Endothelial cell of umbilical vein (primary cell): ENCODE results near the gene CRELD1. TPM values are rescaled to one million over a fixed set of nuclear protein-coding genes. Genes with fewer than 3 reads are reported as not detected.
A peak's percentile ranks its signal among the peaks of the same experiment; 100 is the strongest.

Experiments
- BruUV-seq: library from RNA; stranded (reverse); fragments of 400-500 nt; replicated peaks from 2 replicates; lab custom pipeline; 2021; lab: Mats Ljungman, UMichigan
- CTCF ChIA-PET: fragments of 300-600, 350-600 bp; sonication (Branson Sonifier 250); formaldehyde crosslinking; loops from one replicate; lab custom pipeline; 2021; ENCODE audit warnings: antibody characterized with exemption, inconsistent platforms; lab: Charles Lee
- POLR2A ChIA-PET: fragments of 300-600, 350-600 bp; sonication (Branson Sonifier 250); formaldehyde crosslinking; loops from one replicate; lab custom pipeline; 2021; ENCODE audit warnings: antibody characterized with exemption, inconsistent platforms; lab: Charles Lee
- DNase-seq: peaks from one replicate; pipeline ENCODE4 v3.0.0-alpha.2; 2011; ENCODE audit warnings: low read depth, low spot score
- FAIRE-seq: peaks from 2 replicates; lab custom pipeline; 2011; peaks lifted over from hg19 to GRCh38; lab: Jason Lieb, UNC
- H2AFZ ChIP-seq: 2 replicates; pipeline ENCODE4 v1.6.0; 2012; ENCODE audit warnings: low read depth, low read length, control low read depth, inconsistent platforms
- H3K27ac ChIP-seq: 2 replicates; pipeline ENCODE4 v1.5.1; 2011; ENCODE audit warnings: low read depth, mild to moderate bottlenecking, control low read depth, low read length, moderate library complexity; ENCODE audit not compliant: insufficient read depth
- H3K27me3 ChIP-seq, 2 experiments: 2 replicates each; pipeline versions ENCODE4 v1.6.0 to v1.6.1; 2011; ENCODE audit warnings: low read length in 2 of 2, mixed read lengths in 1 of 2; ENCODE audit not compliant: control insufficient read depth in 2 of 2, insufficient read depth in 2 of 2
- H3K36me3 ChIP-seq, 2 experiments: 2 replicates in 1 of 2; 3 replicates in 1 of 2; pipeline ENCODE4 v1.5.1; 2011; ENCODE audit warnings: low read length in 2 of 2, mild to moderate bottlenecking in 1 of 2, moderate library complexity in 1 of 2; ENCODE audit not compliant: control insufficient read depth in 2 of 2, insufficient read depth in 2 of 2; ENCODE audit errors: extremely low read depth in 1 of 2
- H3K4me1 ChIP-seq: 3 replicates; pipeline ENCODE4 v1.5.1; 2011; ENCODE audit warnings: mild to moderate bottlenecking, low read length; ENCODE audit not compliant: control insufficient read depth, insufficient read depth; ENCODE audit errors: extremely low read depth
- H3K4me2 ChIP-seq: 2 replicates; pipeline ENCODE4 v1.6.1; 2011; ENCODE audit warnings: low read length, control low read depth, mixed read lengths; ENCODE audit not compliant: insufficient read depth
- H3K4me3 ChIP-seq, 3 experiments: fragments of 200-600 bp in 1 of 3; sonication (generic), shearing (Covaris generic) in 1 of 3; replicated peaks in 1 of 3; 2 replicates each; pipeline ENCODE4 v1.5.1; 2011 to 2016; ENCODE audit warnings: control low read depth in 3 of 3, low read length in 3 of 3, mild to moderate bottlenecking in 2 of 3, inconsistent platforms in 1 of 3, low read depth in 1 of 3, moderate library complexity in 1 of 3; ENCODE audit not compliant: insufficient read depth in 1 of 3
- H3K79me2 ChIP-seq: 2 replicates; pipeline ENCODE4 v1.6.0; 2012; ENCODE audit warnings: low read length, inconsistent platforms; ENCODE audit not compliant: control insufficient read depth, insufficient read depth
- H3K9ac ChIP-seq: replicated peaks from 2 replicates; pipeline ENCODE3; 2011; ENCODE audit warnings: low read length, control low read depth; ENCODE audit not compliant: insufficient read depth; ENCODE audit errors: extremely low read depth
- H3K9me1 ChIP-seq: replicated peaks from 3 replicates; pipeline ENCODE4 v1.6.0; 2011; ENCODE audit warnings: mild to moderate bottlenecking, low read length; ENCODE audit not compliant: control insufficient read depth, insufficient read depth; ENCODE audit errors: extremely low read depth
- H3K9me3 ChIP-seq: replicated peaks from 2 replicates; pipeline ENCODE4 v1.5.1; 2012; ENCODE audit warnings: low read length, inconsistent platforms; ENCODE audit not compliant: control insufficient read depth, insufficient read depth
- H4K20me1 ChIP-seq: replicated peaks from 2 replicates; pipeline ENCODE3; 2011; ENCODE audit warnings: mild to moderate bottlenecking, low read length; ENCODE audit not compliant: control insufficient read depth, insufficient read depth; ENCODE audit errors: extremely low read depth
- MYC ChIP-seq: IDR thresholded peaks from one replicate; pipeline ENCODE4 v1.6.1; 2011; ENCODE audit warnings: mild to moderate bottlenecking, low read depth, low read length
- POLR2A ChIP-seq: IDR thresholded peaks from 2 replicates; pipeline ENCODE4 v1.6.1; 2012; ENCODE audit warnings: low read depth, mild to moderate bottlenecking, control low read depth, low read length
- POLR2AphosphoS5 ChIP-seq: IDR thresholded peaks from 2 replicates; pipeline ENCODE4 v1.6.1; 2012; ENCODE audit warnings: low read depth, mild to moderate bottlenecking, control low read depth, low read length, moderate library complexity; ENCODE audit not compliant: insufficient read depth
- dilution Hi-C: fragments of 300-500 bp; cut with MboI; formaldehyde crosslinking; loops from one replicate; pipeline ENCODE4 v1.15.0; 2019; ENCODE audit warnings: low sequenced_read_pairs; ENCODE audit not compliant: extremely low pct_ligation_motif_present
- intact Hi-C: fragments of 100-400 bp; cut with micrococcal nuclease; formaldehyde crosslinking; loops from one replicate; pipeline ENCODE4 v1.10.0; 2022
- polyA plus RNA-seq, 4 experiments: library from polyadenylated mRNA; depleted of rRNA in 3 of 4; stranded (reverse) in 3 of 4; unstranded in 1 of 4; fragments of >200 nt; gene quantifications; 2 replicates each; pipeline versions ENCODE4 v1.2.1 to v1.2.3, GENCODE V29; 2011 to 2012; ENCODE audit warnings: missing spikeins in 1 of 4
- total RNA-seq: library from RNA; stranded (reverse); gene quantifications from 2 replicates; pipeline ENCODE4 v1.2.3, GENCODE V29; 2021
- TF ChIP-seq, protein P1 (sequence below), 2 donors: IDR thresholded peaks; 1 replicate in 1 of 2; 2 replicates in 1 of 2; pipeline ENCODE4 v1.5.1; 2011; ENCODE audit warnings: low read length in 2 of 2, mild to moderate bottlenecking in 2 of 2, moderate library complexity in 2 of 2, control low read depth in 1 of 2, inconsistent platforms in 1 of 2, low read depth in 1 of 2; ENCODE audit not compliant: insufficient read depth in 1 of 2; ENCODE audit errors: extremely low read depth in 1 of 2
- TF ChIP-seq, protein P2 (sequence below): IDR thresholded peaks from 2 replicates; pipeline ENCODE4 v1.6.1; 2011; ENCODE audit not compliant: insufficient read depth, insufficient read length

Gene CRELD1
- total and polyA plus RNA-seq, 2 donors (not counting 3 experiments of a cell fraction or from before 2014, with no cell fraction given), result 21.6 to 43.9 TPM

GRCh38 chr3:9902372-9903237 is 31.0 kb upstream of the CRELD1 start, which contains the start of gene IL17RE:
IL17RE (plus strand) TSS chr3:9902848; CDS start chr3:9902933, 85 bp downstream.
- FAIRE-seq (no peak), DNase-seq (no peak)
- peaks cover 35% of the 10 kb centered on the region for H3K4me1 ChIP-seq
- POLR2A ChIA-PET, result interaction anchor here (0.7 kb wide), 1 partner anchor 11 kb away, joined by 7 read pairs; no protein-coding TSS in a partner anchor
- H3K9me1 ChIP-seq, result no peaks in the 10 kb centered on the region
- no peak within 1 kb of the TSS for H3K4me3 ChIP-seq
- dilution Hi-C loops, result no loop called here
- H4K20me1 ChIP-seq, result no peaks in the 10 kb centered on the region
- intact Hi-C loops, result loop anchor here (1.0 kb wide), 2 partner anchors 12 to 14 kb away; partner anchors contain the start of gene JAGN1
- H3K9ac ChIP-seq, result peak within 1 kb of the TSS; percentile 14
- no peaks in the 10 kb centered on the region for H3K27me3 ChIP-seq
- H3K9me3 ChIP-seq, result no peaks in the 10 kb centered on the region
- no TSS peak for BruUV-seq
- H3K4me2 ChIP-seq, result peak within 1 kb of the TSS; percentile 38
- peak within 1 kb of the TSS; percentile 13 for H2AFZ ChIP-seq
- H3K27ac ChIP-seq, result peak within 1 kb of the TSS; percentile 53
- CTCF ChIA-PET, result interaction anchor here (0.6 to 1.9 kb wide), 9 partner anchors 9 to 420 kb away, joined by 3 to 7 read pairs (median 4); no protein-coding TSS in a partner anchor
- H3K79me2 ChIP-seq, result no peaks in the 10 kb centered on the region
- TF ChIP-seq POLR2A (no peak), POLR2AphosphoS5 (no peak), MYC (no peak)
- TF ChIP-seq, protein P1, sequence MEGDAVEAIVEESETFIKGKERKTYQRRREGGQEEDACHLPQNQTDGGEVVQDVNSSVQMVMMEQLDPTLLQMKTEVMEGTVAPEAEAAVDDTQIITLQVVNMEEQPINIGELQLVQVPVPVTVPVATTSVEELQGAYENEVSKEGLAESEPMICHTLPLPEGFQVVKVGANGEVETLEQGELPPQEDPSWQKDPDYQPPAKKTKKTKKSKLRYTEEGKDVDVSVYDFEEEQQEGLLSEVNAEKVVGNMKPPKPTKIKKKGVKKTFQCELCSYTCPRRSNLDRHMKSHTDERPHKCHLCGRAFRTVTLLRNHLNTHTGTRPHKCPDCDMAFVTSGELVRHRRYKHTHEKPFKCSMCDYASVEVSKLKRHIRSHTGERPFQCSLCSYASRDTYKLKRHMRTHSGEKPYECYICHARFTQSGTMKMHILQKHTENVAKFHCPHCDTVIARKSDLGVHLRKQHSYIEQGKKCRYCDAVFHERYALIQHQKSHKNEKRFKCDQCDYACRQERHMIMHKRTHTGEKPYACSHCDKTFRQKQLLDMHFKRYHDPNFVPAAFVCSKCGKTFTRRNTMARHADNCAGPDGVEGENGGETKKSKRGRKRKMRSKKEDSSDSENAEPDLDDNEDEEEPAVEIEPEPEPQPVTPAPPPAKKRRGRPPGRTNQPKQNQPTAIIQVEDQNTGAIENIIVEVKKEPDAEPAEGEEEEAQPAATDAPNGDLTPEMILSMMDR (IDR thresholded peaks at IDR 0.05; ENCODE audit: extremely low read depth in 1 of 2, insufficient read depth in 1 of 2, low read depth in 1 of 2, low read length in 2 of 2), result no peak
- TF ChIP-seq, protein P2, sequence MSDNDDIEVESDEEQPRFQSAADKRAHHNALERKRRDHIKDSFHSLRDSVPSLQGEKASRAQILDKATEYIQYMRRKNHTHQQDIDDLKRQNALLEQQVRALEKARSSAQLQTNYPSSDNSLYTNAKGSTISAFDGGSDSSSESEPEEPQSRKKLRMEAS, result no peak
- H3K36me3 ChIP-seq, result no peaks in the 10 kb centered on the region
